ENCODE measurements around the gene RAD51B. TPM values are rescaled to one million over a fixed set of nuclear protein-coding genes. Genes with fewer than 3 reads are reported as not detected.

RAD51B gene
- polyA plus RNA-seq, 1 experiment = 6.6 TPM

DNA sequence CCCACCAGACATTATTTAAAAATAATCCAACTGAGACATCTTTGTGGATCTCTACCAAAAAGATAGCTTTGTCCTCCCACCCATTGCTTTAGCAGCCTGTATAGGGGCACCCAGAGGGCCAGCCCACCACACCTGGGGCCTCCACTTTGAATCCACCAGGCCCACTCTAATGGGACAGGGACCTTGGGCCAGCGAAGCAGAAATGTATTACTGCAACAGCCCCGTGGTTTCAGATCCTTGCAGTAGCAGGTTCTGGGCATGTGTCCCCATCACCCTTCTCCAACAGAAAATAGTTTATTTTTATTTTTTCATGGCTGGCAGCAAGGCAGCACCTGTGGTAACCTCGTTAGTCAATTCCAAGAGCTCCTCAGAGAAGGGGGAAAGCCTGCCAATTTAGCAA, 754.9 kb downstream of the RAD51B start:
- ChIA-PET POLR2A (interaction anchor here (0.6 kb wide), 1 partner anchor 26 kb away, joined by 3 read pairs; no protein-coding TSS in a partner anchor), CTCF (interaction anchor here (2.1 kb wide), 1 partner anchor 242 kb away, joined by 6 read pairs; no protein-coding TSS in a partner anchor)
- H3K27ac ChIP-seq (ENCODE audit: low read depth, low read length) = no peak overlapping the region
- peaks cover 8% of the 10 kb centered on the region; the same call in 1 of the 2 replicates for H3K9me3 ChIP-seq (ENCODE audit: control insufficient read depth, insufficient read depth, low read length)
- no peaks in the 10 kb centered on the region for H3K27me3 ChIP-seq (ENCODE audit: control insufficient read depth, insufficient read depth, low read length)
- H3K4me3 ChIP-seq (ENCODE audit: low read depth, low read length) = no peak overlapping the region
- TF ChIP-seq, protein P1, sequence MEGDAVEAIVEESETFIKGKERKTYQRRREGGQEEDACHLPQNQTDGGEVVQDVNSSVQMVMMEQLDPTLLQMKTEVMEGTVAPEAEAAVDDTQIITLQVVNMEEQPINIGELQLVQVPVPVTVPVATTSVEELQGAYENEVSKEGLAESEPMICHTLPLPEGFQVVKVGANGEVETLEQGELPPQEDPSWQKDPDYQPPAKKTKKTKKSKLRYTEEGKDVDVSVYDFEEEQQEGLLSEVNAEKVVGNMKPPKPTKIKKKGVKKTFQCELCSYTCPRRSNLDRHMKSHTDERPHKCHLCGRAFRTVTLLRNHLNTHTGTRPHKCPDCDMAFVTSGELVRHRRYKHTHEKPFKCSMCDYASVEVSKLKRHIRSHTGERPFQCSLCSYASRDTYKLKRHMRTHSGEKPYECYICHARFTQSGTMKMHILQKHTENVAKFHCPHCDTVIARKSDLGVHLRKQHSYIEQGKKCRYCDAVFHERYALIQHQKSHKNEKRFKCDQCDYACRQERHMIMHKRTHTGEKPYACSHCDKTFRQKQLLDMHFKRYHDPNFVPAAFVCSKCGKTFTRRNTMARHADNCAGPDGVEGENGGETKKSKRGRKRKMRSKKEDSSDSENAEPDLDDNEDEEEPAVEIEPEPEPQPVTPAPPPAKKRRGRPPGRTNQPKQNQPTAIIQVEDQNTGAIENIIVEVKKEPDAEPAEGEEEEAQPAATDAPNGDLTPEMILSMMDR (IDR thresholded peaks at IDR 0.05; ENCODE audit: low read depth, low read length) = no peak
- DNase-seq (ENCODE audit: low read depth, low spot score) = no peak

GRCh38 chr14:68574906-68575305, 755.3 kb downstream of the RAD51B start:
- H3K9me3 ChIP-seq (ENCODE audit: control insufficient read depth, insufficient read depth, low read length) = peaks cover 8% of the 10 kb centered on the region
- TF ChIP-seq, protein P1 (IDR thresholded peaks at IDR 0.05; ENCODE audit: low read depth, low read length) = no peak
- H3K27me3 ChIP-seq (ENCODE audit: control insufficient read depth, insufficient read depth, low read length) = no peaks in the 10 kb centered on the region
- H3K27ac ChIP-seq (ENCODE audit: low read depth, low read length) = no peak overlapping the region
- POLR2A ChIA-PET = no interaction called here
- H3K4me3 ChIP-seq (ENCODE audit: low read depth, low read length) = no peak overlapping the region
- CTCF ChIA-PET = interaction anchor here (2.1 kb wide), 1 partner anchor 242 kb away, joined by 6 read pairs; no protein-coding TSS in a partner anchor
- DNase-seq (ENCODE audit: low read depth, low spot score) = no peak

DNA sequence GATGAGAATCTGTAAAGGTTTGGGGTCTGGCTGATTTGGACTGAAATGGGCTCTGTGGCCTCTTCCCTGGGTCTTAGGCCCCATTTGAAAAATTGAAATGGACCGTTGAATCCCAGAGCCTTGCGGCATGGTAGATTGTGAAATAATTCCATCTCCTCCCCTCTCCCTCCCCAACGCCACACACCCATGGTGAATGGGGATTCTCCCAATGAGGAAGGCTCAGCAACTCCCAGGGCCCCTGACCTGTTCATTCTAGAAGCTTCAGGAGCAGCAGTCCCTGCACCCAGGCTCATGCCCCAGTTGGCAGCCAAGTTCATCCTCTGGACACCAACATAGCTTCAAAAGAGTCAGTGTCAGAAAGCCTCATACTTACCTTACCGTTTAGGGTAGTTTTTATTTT, 755.8 kb downstream of the RAD51B start:
- POLR2A ChIA-PET = no interaction called here
- DNase-seq (ENCODE audit: low read depth, low spot score) = no peak
- H3K4me3 ChIP-seq (ENCODE audit: low read depth, low read length) = no peak overlapping the region
- TF ChIP-seq, protein P1 (IDR thresholded peaks at IDR 0.05; ENCODE audit: low read depth, low read length) = no peak
- H3K27me3 ChIP-seq (ENCODE audit: control insufficient read depth, insufficient read depth, low read length) = no peaks in the 10 kb centered on the region
- no peak overlapping the region for H3K27ac ChIP-seq (ENCODE audit: low read depth, low read length)
- peaks cover 8% of the 10 kb centered on the region for H3K9me3 ChIP-seq (ENCODE audit: control insufficient read depth, insufficient read depth, low read length)
- CTCF ChIA-PET = no interaction called here

DNA sequence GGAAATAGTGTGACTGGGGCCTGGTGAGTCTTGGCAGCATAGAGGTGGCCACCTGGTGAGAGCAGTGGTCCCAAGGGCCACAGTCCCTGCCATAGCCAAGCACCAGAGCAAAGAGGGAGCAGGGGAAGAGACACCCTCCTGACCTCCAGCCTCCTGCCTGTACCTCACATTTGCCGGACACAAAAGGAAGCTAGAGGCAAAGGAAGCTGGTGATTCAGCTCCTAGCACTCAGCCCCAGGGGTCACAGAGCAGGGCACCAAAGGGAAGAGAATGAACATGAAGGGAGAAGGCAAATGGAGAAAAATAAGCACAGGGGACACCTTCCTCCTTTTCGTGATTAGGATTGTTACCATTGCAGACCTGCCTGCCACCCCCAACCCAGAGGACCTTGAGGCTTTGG, 756.5 kb downstream of the RAD51B start:
- ChIA-PET CTCF (no interaction called here), POLR2A (interaction anchor here (0.8 kb wide), 1 partner anchor 217 kb away, joined by 3 read pairs; the partner anchor contains the start of gene ZFP36L1)
- DNase-seq (ENCODE audit: low read depth, low spot score) = no peak
- Histone ChIP-seq H3K27me3 (ENCODE audit: control insufficient read depth, insufficient read depth, low read length) (no peaks in the 10 kb centered on the region), H3K4me3 (ENCODE audit: low read depth, low read length) (no peak overlapping the region), H3K27ac (ENCODE audit: low read depth, low read length) (no peak overlapping the region), H3K9me3 (ENCODE audit: control insufficient read depth, insufficient read depth, low read length) (peaks cover 8% of the 10 kb centered on the region)
- TF ChIP-seq, protein P1 (IDR thresholded peaks at IDR 0.05; ENCODE audit: low read depth, low read length) = no peak

DNA sequence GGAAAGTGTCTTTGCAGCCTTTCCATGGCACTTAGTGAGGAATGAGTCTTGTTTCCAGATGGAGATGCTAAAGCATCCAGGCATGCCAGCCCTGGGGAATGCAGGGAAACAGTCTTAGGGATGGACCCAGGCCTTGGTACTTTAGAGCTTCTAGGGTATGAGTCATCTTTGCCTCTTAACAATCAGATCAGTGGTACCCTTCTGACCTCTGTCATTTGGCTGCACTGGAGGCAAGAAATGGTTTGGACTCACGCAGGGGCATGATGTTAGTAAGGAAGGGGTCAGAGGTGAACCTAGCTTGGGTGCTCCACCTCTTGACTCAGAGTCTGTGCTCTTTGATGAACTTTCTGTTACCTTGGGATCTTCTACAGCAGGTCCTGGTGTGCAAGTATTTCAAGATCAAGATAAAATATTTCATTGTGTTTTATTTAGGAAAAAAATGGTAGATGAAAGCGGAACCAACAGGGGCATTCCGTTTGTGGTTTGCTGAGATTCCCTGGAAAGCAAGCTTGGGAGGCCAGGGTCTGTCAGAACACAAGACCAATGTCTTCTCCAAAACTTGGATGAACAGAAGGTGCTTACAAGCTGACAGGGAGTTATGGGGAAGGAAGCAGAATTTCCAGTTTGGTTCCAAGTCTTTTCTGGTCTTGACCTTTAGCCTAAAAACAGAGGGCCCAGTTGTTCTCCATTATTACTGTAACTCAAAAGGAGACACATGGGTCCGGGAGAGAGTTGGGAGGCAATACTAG, 757.1 kb downstream of the RAD51B start:
- Histone ChIP-seq H3K9me3 (ENCODE audit: control insufficient read depth, insufficient read depth, low read length) (peaks cover 5% of the 10 kb centered on the region; the same call in 1 of the 2 replicates), H3K4me3 (ENCODE audit: low read depth, low read length) (no peak overlapping the region), H3K27ac (ENCODE audit: low read depth, low read length) (peak overlapping the region; percentile 78), H3K27me3 (ENCODE audit: control insufficient read depth, insufficient read depth, low read length) (no peaks in the 10 kb centered on the region)
- POLR2A ChIA-PET = interaction anchor here (0.8 to 0.9 kb wide), 2 partner anchors 216 to 344 kb away, joined by 3 read pairs; partner anchors contain the start of gene ZFP36L1
- TF ChIP-seq, protein P1 (IDR thresholded peaks at IDR 0.05; ENCODE audit: low read depth, low read length) = no peak
- no peak for DNase-seq (ENCODE audit: low read depth, low spot score)
- CTCF ChIA-PET = interaction anchor here (0.6 kb wide), 1 partner anchor 109 kb away, joined by 3 read pairs; no protein-coding TSS in a partner anchor

Data from AG04450 (cell line).